SK-N-SH (cell line): ENCODE data around the gene SH3GLB2. TPM values are rescaled to one million over a fixed set of nuclear protein-coding genes. Genes with fewer than 3 reads are reported as not detected.

Experiments used
- CTCF ChIA-PET: fragments of 300-600, 350-600 bp; formaldehyde crosslinking; extraction: SDS; loops from one replicate; lab custom pipeline; 2021; lab: Yijun Ruan, JAX
- POLR2A ChIA-PET: fragments of 350-600 bp; sonication (Branson Sonifier 250); formaldehyde crosslinking; extraction: SDS; loops from one replicate; lab custom pipeline; 2020; ENCODE audit warnings: antibody characterized with exemption, inconsistent platforms; lab: Yijun Ruan, JAX
- DNase-seq: peaks from one replicate; pipeline ENCODE4 v3.0.0; 2012
- H2AFZ ChIP-seq: fragments of 200-600 bp; sonication (generic); 2 replicates; pipeline ENCODE4 v1.8.1; 2016; ENCODE audit warnings: antibody characterized with exemption, mild to moderate bottlenecking, low read depth
- H3F3A ChIP-seq: fragments of 200-600 bp; sonication (generic); replicated peaks from 2 replicates; pipeline ENCODE3; 2016; ENCODE audit warnings: antibody characterized with exemption, mild to moderate bottlenecking; ENCODE audit not compliant: insufficient read depth
- H3K27ac ChIP-seq, 2 experiments: fragments of 200-500 bp in 1 of 2; fragments of 200-600 bp in 1 of 2; sonication (Bioruptor generic) in 1 of 2; sonication (generic), shearing (Covaris generic) in 1 of 2; 2 replicates each; pipeline versions ENCODE4 v1.5.1 to v1.6.1; 2014 to 2016; ENCODE audit warnings: low read depth in 2 of 2, inconsistent platforms in 1 of 2, low read length in 1 of 2, mild to moderate bottlenecking in 1 of 2, mixed read lengths in 1 of 2
- H3K27me3 ChIP-seq: fragments of 200-600 bp; sonication (generic), shearing (Covaris generic); 2 replicates; pipeline ENCODE4 v1.6.1; 2016; ENCODE audit warnings: mixed run types; ENCODE audit not compliant: insufficient read depth
- H3K36me3 ChIP-seq, 2 experiments: fragments of 200-500 bp in 1 of 2; fragments of 200-600 bp in 1 of 2; sonication (Bioruptor generic) in 1 of 2; sonication (generic) in 1 of 2; replicated peaks in 1 of 2; 2 replicates each; pipeline versions ENCODE3 to v1.5.1; 2014 to 2016; ENCODE audit warnings: low read length in 1 of 2, mild to moderate bottlenecking in 1 of 2; ENCODE audit not compliant: insufficient read depth in 2 of 2, control insufficient read depth in 1 of 2
- H3K4me1 ChIP-seq, 2 experiments: fragments of 200-500 bp in 1 of 2; fragments of 200-600 bp in 1 of 2; sonication (Bioruptor generic) in 1 of 2; sonication (generic), shearing (Covaris generic) in 1 of 2; 2 replicates each; pipeline versions ENCODE4 v1.5.1 to v1.6.1; 2014 to 2016; ENCODE audit warnings: low read depth in 1 of 2, low read length in 1 of 2, mixed run types in 1 of 2; ENCODE audit not compliant: insufficient read depth in 2 of 2, control insufficient read depth in 1 of 2
- H3K4me2 ChIP-seq: fragments of 200-600 bp; sonication (generic), shearing (Covaris generic); 2 replicates; pipeline ENCODE4 v1.6.1; 2017; ENCODE audit warnings: mixed run types
- H3K4me3 ChIP-seq, 2 experiments: fragments of 200-500 bp in 1 of 2; fragments of 200-600 bp in 1 of 2; sonication (Bioruptor generic) in 1 of 2; sonication (generic), shearing (Covaris generic) in 1 of 2; 2 replicates each; pipeline versions ENCODE4 v1.5.1 to v1.8.1; 2014 to 2016; ENCODE audit warnings: low read depth in 2 of 2, inconsistent platforms in 1 of 2, low read length in 1 of 2, mild to moderate bottlenecking in 1 of 2, mixed read lengths in 1 of 2, moderate library complexity in 1 of 2
- H3K79me2 ChIP-seq: fragments of 200-600 bp; sonication (generic); 2 replicates; pipeline ENCODE4 v1.8.1; 2017; ENCODE audit warnings: mild to moderate bottlenecking; ENCODE audit not compliant: insufficient read depth
- H3K9ac ChIP-seq: fragments of 200-600 bp; sonication (generic); 2 replicates; pipeline ENCODE4 v1.6.1; 2017; ENCODE audit warnings: mixed run types
- H3K9me2 ChIP-seq: fragments of 200-600 bp; sonication (generic); 2 replicates; pipeline ENCODE4 v1.6.1; 2017; ENCODE audit warnings: mixed run types
- H3K9me3 ChIP-seq: fragments of 200-600 bp; sonication (generic); 2 replicates; pipeline ENCODE4 v1.6.1; 2017; ENCODE audit warnings: mixed run types, mild to moderate bottlenecking, moderate library complexity
- H4K20me1 ChIP-seq: fragments of 200-600 bp; sonication (generic); 2 replicates; pipeline ENCODE4 v1.6.1; 2017; ENCODE audit warnings: mild to moderate bottlenecking, mixed run types; ENCODE audit not compliant: insufficient read depth
- ELF1 ChIP-seq: IDR thresholded peaks from 2 replicates; pipeline ENCODE4 v1.4.0; 2012
- EZH2phosphoT487 ChIP-seq: fragments of 200-600 bp; sonication (generic); IDR thresholded peaks from 2 replicates; pipeline ENCODE4 v1.6.1; 2017; ENCODE audit warnings: low read depth, mixed run types, mild to moderate bottlenecking, antibody characterized with exemption, moderate library complexity, borderline replicate concordance
- GABPA ChIP-seq: IDR thresholded peaks from 2 replicates; pipeline ENCODE4 v1.4.0; 2012; ENCODE audit warnings: low read depth, mild to moderate bottlenecking
- JUND ChIP-seq: IDR thresholded peaks from 2 replicates; pipeline ENCODE4 v1.4.0; 2012
- MEF2A ChIP-seq: IDR thresholded peaks from 2 replicates; pipeline ENCODE4 v1.4.0; 2012; ENCODE audit warnings: low read depth, borderline replicate concordance
- MXI1 ChIP-seq: IDR thresholded peaks from 2 replicates; pipeline ENCODE4 v1.6.1; 2012; ENCODE audit warnings: mild to moderate bottlenecking, low read depth, low read length, improper control_type of control experiment
- NRF1 ChIP-seq: IDR thresholded peaks from 2 replicates; pipeline ENCODE4 v1.6.1; 2012; ENCODE audit warnings: low read depth, mild to moderate bottlenecking, low read length
- RAD21 ChIP-seq: IDR thresholded peaks from 2 replicates; pipeline ENCODE4 v1.6.1; 2012; ENCODE audit warnings: mild to moderate bottlenecking, low read length
- RCOR1 ChIP-seq: fragments of 150-350 bp; IDR thresholded peaks from 2 replicates; pipeline ENCODE4 v1.6.1; 2017; ENCODE audit warnings: antibody characterized with exemption, low read length
- SIN3A ChIP-seq: IDR thresholded peaks from 2 replicates; pipeline ENCODE4 v1.6.1; 2012; ENCODE audit warnings: low read depth, mild to moderate bottlenecking, low read length, moderate library complexity, borderline replicate concordance
- SMC3 ChIP-seq: IDR thresholded peaks from 2 replicates; pipeline ENCODE4 v1.6.1; 2012; ENCODE audit warnings: low read depth, low read length, improper control_type of control experiment
- TAF1 ChIP-seq: IDR thresholded peaks from 2 replicates; pipeline ENCODE4 v1.6.1; 2012; ENCODE audit warnings: low read depth, mild to moderate bottlenecking, low read length, moderate library complexity, borderline replicate concordance
- TCF12 ChIP-seq: IDR thresholded peaks from 2 replicates; pipeline ENCODE4 v1.4.0; 2012
- TEAD4 ChIP-seq: IDR thresholded peaks from 2 replicates; pipeline ENCODE4 v1.4.0; 2012; ENCODE audit warnings: mild to moderate bottlenecking, borderline replicate concordance; ENCODE audit not compliant: insufficient read depth
- WGBS: methylation state at CpG from one replicate; pipeline ENCODE4 v1.1.6; 2017; ENCODE audit warnings: low lambda C conversion rate; 5-methylcytosine and 5-hydroxymethylcytosine counted together
- polyA plus RNA-seq, 3 experiments: library from polyadenylated mRNA; depleted of rRNA; stranded (reverse); fragments of >200 nt; gene quantifications; 2 replicates each; pipeline ENCODE4 v1.2.3, GENCODE V29; 2012
- TF ChIP-seq, protein P1 (sequence below): fragments of 150-350 bp; IDR thresholded peaks from 2 replicates; pipeline ENCODE4 v1.6.1; 2017; ENCODE audit warnings: antibody characterized with exemption, low read length, low read depth, borderline replicate concordance
- TF ChIP-seq, protein P2 (sequence below): IDR thresholded peaks from 2 replicates; pipeline ENCODE4 v1.4.0; 2012; ENCODE audit warnings: low read depth
- TF ChIP-seq, protein P3 (sequence below): IDR thresholded peaks from 2 replicates; pipeline ENCODE4; 2012
- TF ChIP-seq, protein P4 (sequence below): IDR thresholded peaks from 2 replicates; pipeline ENCODE4 v1.4.0; 2012; ENCODE audit warnings: low read depth, borderline replicate concordance

Gene SH3GLB2
- polyA plus RNA-seq, 1 of the 3 experiments (the other 2 are of a cell fraction), result 94.4 TPM

DNA sequence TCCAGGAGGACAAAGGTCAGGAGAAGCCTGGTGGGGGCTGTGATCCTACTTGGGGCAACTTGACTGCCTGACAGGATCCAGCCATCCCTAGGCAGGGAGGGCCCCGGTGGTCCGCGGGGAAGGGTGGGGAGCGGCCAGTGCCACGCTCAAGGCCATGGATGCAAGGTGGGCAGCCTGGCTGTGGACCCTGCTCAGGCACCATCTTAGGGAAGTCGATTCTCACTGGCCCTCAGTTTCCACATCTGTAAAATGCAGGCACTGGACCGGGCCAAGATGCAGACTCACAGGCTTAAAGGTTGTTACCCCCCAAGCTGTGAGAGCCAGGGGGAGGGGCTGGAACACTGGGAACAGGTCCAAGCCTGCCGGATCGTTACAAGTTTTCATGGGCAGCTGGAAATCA lies 44.0 kb upstream of the SH3GLB2 start:
- Histone ChIP-seq H3K9me3 (no peaks in the 10 kb centered on the region), H3K79me2 (no peaks in the 10 kb centered on the region), H3K9ac (no peak overlapping the region), H3K9me2 (no peaks in the 10 kb centered on the region), H3F3A (peaks cover 2% of the 10 kb centered on the region), H3K36me3 (peaks cover 0 to 15% of the 10 kb centered on the region in 2 experiments), H3K4me2 (no peak overlapping the region)
- POLR2A ChIA-PET, result no interaction called here
- TF ChIP-seq TEAD4, result no peak
- no peak for TF ChIP-seq NRF1
- no peak for TF ChIP-seq TAF1
- TF ChIP-seq RAD21, result no peak
- no peak for TF ChIP-seq EZH2phosphoT487
- no peak for TF ChIP-seq ELF1
- no peak for TF ChIP-seq SMC3
- no peak for TF ChIP-seq MEF2A
- TF ChIP-seq, protein P1, sequence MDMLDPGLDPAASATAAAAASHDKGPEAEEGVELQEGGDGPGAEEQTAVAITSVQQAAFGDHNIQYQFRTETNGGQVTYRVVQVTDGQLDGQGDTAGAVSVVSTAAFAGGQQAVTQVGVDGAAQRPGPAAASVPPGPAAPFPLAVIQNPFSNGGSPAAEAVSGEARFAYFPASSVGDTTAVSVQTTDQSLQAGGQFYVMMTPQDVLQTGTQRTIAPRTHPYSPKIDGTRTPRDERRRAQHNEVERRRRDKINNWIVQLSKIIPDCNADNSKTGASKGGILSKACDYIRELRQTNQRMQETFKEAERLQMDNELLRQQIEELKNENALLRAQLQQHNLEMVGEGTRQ, result no peak
- no peak for TF ChIP-seq TCF12
- TF ChIP-seq RCOR1, result no peak
- TF ChIP-seq, protein P2, sequence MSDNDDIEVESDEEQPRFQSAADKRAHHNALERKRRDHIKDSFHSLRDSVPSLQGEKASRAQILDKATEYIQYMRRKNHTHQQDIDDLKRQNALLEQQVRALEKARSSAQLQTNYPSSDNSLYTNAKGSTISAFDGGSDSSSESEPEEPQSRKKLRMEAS, result no peak
- TF ChIP-seq MXI1, result no peak
- TF ChIP-seq, protein P3, sequence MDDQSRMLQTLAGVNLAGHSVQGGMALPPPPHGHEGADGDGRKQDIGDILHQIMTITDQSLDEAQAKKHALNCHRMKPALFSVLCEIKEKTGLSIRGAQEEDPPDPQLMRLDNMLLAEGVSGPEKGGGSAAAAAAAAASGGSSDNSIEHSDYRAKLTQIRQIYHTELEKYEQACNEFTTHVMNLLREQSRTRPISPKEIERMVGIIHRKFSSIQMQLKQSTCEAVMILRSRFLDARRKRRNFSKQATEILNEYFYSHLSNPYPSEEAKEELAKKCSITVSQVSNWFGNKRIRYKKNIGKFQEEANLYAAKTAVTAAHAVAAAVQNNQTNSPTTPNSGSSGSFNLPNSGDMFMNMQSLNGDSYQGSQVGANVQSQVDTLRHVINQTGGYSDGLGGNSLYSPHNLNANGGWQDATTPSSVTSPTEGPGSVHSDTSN, result no peak
- TF ChIP-seq GABPA, result no peak
- TF ChIP-seq, protein P4, sequence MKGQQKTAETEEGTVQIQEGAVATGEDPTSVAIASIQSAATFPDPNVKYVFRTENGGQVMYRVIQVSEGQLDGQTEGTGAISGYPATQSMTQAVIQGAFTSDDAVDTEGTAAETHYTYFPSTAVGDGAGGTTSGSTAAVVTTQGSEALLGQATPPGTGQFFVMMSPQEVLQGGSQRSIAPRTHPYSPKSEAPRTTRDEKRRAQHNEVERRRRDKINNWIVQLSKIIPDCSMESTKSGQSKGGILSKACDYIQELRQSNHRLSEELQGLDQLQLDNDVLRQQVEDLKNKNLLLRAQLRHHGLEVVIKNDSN, result no peak
- no peak for TF ChIP-seq SIN3A
- no peak for TF ChIP-seq JUND
- TF ChIP-seq, all 33 proteins: peak for 0
- Histone ChIP-seq H2AFZ (no peak overlapping the region), H3K4me3 (no peak overlapping the region), H3K27me3 (no peaks in the 10 kb centered on the region), H4K20me1 (no peaks in the 10 kb centered on the region), H3K4me1 (peaks cover 0 to 17% of the 10 kb centered on the region in 2 experiments; a peak in 1 of 4 replicates), H3K27ac (no peak overlapping the region)
- DNase-seq, result no peak
- 79% methylated on average over 3 of the region's 9 CpGs for WGBS
- CTCF ChIA-PET, result no interaction called here
